NAMALWA (cell line): Measurements from ENCODE around the gene ST8SIA1.

ENCODE experiments used
- DNase-seq: peaks from one replicate; pipeline ENCODE4 v3.0.0-alpha.2; 2015; ENCODE audit warnings: low spot score

Gene ST8SIA1

DNA sequence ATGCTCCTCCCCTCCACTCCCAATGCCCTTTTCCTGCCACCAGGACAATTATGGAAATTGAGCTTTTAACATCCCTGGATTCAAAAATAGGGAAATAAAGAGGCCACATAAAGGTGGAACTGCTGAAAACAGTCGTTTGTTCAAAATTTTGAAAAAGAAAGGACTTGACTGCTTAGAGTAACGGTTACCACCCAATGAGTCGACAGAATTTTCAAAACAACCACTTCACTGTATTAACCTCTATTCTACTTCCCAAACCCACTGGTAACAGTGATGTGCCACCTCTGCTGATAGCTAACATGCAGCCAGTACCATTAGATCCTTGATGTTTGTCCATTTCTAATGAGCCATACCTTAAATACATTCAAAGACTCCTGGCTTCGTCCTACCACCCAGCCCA, 4.9 kb downstream of the ST8SIA1 start:
- DNase-seq, result no peak

DNA sequence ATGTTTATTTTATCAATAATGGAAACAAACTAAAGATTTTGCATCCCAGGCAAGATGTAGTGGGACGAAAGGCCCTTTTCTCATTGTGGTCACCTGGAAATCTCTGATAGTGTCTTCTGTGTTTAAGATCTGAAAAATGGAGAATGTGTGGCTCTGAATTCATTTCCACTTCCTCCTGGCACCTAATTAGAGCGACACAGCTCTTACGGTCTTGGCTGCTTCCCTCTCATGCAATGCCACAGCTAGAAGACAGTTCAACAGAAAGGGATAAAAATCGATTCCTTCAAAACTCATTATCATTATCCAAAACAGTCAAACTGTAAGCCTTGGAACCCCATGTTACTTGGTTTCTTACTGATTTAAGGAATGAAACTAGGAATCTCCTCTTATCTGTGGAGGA, 9.3 kb downstream of the ST8SIA1 start:
- no peak for DNase-seq

DNA sequence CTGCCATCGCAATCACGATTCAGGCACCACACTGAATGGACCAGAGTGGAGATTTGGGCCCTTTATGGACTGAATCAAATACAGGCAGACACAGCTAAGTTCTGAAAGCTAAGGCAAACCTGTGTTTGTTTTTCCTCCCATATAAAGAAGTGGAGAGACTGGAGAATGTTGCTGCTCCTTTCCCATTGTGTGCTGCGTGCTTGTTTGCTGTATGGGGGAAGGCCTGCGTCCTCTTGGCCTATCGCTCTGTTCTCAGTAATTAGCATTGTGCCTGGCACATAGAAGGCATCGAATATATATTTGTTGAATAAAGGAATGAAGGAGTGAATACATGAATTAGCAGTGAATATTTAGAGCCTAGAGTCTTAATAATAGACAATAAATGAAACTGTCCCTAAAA, 12.4 kb downstream of the ST8SIA1 start:
- DNase-seq, result no peak

DNA sequence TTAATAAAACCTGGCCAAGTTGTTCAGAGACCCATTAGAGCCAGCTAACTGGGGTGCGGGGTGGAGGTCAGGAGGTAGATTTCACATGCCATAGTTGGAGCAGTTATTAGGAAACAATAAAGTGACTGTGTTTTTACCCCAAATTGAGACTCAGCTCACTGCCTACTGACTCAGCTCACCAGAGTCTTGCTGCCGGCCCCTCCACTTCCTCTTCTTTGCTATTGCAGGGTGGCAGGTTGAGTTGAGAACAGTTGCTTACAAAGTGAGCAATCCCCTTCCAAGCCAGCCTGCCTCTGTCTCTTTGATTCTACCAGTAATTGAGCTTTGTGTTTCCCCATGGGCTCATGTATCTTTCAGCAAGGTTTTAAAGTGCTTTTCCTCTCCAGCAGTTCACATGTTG, 12.9 kb downstream of the ST8SIA1 start:
- DNase-seq, result peak; percentile 20

DNA sequence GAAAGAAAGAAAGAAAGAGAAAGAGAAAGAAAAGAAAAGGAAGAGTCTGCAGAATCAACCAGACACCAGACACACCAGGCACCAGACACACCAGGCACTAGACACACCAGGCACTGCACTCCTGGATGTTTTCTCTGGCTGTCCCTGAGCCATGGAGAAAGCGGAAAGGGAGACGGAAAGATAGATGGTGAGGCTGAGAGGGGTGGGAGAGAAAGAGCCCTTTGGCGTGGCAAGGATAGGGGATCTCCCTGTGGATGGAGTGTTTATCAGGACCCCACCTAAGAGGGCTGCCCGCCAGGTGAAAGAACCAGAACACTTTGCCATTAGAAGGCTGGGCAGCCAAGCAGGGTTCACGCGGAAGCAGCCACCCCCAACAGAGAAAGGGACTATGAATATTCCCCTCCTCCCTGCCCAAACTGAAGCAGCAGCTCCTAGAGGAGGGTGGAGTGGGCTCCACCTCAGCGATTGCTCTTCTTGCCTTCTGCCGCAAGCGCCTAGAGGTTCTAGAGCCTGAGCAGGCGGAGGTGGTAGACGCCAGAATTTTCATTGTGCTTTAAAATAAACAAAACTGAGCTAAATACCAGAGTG, 13.4 kb downstream of the ST8SIA1 start:
- DNase-seq, result no peak

DNA sequence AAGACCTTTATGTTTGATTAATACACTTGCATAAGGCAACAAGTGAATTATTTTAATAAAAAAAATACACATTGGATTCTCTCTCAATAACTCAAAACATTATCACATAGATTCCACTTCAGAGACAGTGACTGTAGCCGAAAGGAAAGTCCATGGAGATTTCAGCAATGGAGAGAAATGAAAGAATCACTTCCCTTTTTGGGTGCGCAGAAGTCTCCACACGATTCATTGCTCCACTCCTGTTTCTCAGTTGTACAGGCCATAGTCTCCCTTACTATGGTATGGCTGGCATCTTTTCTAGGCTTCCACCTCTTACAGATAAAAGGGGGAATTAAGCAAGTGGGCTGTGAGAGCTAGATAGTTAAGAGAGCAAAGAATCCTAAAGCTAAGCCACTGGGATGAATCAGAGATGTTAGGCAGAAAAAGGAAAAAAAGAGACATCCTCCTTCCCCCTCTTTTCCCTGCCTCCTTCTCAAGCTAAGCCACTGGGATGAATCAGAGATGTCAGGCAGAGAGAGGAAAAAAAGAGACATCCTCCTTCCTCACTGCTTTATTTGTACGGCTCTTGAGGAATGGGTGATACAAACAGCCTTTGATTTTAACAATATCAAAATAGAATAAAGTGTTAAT, 16.3 kb downstream of the ST8SIA1 start:
- no peak for DNase-seq

DNA sequence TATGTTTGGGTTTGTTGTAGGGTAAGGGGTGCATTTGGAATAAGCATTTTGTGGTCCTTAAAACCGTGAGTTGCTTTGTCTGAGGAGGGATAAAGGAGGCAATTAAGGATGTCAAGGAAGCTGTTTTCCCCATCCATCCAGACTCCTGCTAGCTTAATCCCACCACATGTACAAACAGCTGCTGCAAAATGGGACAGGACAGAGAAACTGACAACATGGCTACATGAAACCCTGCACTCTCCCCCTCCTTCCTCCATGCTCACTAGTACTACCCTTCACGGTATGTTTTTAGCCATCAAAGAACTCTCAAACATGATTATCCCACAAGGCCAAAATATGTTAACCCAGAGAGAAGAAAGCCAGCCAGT, 20.6 kb downstream of the ST8SIA1 start:
- no peak for DNase-seq

DNA sequence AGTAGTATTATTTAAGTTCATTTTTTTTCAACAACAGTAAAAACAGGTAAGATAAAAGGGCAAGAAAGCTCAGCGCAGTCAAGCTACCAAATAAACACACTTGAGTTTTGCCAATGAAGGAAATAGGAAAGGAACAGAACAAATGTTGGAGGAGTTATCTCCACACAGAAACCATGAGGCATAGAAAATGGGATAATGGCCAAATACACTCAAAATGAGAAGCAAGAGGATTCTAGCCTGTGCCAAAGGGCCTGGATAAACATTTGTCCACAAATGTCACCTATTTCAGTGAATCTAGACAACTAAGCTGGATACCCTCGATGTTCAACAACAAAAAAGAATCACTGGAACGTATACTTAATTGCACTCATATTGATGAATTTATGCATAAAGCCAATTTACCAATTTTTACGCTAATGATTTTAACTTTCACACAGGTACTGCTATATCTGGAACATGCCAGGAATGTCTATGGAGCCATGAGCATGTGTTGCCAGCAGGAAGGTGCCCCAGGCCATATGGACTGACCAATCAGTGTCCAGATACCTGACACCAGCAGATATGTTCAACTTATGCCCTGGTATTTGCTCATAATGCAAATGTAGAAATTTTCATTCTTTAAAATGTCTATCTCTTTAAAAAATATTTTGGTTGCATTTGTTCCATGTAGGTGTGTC, 21.1 kb downstream of the ST8SIA1 start:
- no peak for DNase-seq

DNA sequence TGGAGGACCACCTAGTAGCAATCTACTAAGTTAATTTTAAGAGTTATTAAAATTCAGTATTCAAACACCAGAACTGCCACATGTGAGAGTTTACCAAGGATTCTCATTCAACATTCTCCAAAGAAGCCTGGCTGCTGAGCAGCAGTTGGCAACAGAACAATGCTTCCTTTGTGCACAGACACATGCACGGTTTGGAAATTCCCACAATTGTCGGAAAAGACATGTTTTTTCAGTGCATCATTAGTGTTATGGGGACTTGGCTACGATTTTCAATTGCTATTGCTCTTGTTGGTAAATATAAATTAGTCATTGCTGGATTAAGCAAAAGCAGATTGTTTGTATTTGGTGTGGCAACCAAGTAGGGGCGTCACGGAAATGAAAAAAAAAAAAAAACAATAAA, 22.2 kb downstream of the ST8SIA1 start:
- no peak for DNase-seq

DNA sequence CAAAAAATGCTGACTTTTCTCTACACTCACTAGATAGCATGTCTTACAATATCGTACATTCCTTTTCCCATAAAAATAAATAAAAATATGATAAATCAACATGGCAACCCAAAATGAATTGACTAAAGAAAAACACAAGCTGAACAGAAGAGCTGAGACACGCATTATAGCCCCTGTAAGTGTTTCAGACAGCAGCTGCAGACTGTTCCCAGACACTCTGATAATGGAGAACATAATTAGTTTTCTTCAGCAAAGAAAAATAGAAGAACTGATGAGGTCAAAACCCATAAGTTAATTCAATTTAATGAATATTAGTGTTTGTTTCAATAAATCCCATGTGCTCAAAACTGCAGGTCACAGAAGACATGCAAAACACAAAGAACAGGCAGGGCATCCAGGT, 23.8 kb downstream of the ST8SIA1 start:
- no peak for DNase-seq

DNA sequence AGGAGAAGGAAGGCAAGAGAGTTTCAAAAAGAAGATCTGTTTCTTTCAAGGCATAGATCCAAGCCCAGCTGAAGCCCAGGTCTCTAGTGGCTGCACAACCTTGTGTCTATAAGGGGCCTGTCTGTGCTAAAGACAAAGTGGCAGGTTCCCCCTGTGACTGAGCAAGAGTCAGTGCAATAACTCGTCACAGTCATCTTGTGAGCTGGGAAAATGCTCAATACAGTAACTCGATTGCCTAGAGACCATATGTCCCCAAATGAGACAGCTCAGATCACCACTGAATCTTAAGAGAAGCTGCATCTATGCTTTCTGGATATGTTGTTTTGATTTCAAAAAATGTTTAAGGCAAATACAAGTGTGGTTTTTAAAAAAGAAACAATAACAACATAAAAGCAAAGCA, 24.2 kb downstream of the ST8SIA1 start:
- no peak for DNase-seq

DNA sequence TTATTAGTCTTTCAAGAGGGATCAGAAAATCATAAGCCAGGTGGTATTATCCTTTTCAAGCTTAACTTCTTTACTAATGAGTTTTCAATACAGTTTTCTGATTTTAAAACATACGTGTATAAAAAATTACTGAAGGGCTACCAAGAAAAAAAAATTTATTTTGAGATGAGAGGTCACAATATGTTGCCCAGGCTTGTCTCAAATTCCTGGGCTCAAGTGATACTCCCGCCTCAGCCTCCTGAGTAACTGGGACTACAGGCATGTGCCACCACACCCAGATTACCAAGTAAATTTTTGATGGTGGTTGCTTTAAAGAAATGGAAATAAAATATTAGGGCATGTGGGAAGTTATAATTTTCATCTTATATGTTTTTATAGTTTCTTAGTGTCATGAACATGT, 26.7 kb downstream of the ST8SIA1 start:
- no peak for DNase-seq

DNA sequence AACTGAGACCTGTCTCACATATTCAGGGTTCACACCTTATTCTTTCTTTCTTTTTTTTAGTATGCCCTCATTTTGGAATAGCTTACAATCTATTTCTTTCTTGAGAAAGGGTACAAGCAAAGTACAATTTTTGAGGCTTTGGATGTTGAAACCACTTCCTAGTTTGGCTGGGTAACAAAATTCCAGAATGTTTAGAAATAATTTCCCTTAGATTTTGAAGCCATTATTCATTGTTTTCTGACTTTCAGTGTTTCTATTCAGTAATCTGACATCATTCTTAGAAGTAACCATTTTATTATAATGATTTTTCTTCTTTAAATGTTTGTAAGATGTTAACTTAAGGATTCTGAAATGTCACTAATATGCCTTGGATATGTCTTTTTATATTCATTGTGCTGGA, 28.2 kb downstream of the ST8SIA1 start:
- no peak for DNase-seq

DNA sequence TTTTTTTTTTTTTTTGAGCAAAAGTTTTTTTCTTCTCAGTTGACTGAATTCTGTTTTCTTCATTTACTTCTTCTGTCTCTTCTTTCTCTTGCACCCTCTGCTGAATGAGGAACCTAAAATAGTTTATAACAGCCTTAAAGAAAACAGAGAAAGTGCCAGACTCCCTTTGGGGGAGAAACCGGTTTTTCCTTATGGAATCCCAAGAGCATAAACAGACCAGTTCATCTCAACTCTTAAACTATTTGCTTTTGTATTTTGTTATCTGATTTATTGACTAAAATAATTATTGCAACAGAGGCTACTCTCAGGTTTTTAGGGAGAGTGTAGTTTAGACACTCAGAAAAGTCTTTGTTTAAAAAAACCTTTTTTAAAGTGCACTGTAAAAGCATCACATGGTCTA, 30.2 kb downstream of the ST8SIA1 start:
- no peak for DNase-seq

DNA sequence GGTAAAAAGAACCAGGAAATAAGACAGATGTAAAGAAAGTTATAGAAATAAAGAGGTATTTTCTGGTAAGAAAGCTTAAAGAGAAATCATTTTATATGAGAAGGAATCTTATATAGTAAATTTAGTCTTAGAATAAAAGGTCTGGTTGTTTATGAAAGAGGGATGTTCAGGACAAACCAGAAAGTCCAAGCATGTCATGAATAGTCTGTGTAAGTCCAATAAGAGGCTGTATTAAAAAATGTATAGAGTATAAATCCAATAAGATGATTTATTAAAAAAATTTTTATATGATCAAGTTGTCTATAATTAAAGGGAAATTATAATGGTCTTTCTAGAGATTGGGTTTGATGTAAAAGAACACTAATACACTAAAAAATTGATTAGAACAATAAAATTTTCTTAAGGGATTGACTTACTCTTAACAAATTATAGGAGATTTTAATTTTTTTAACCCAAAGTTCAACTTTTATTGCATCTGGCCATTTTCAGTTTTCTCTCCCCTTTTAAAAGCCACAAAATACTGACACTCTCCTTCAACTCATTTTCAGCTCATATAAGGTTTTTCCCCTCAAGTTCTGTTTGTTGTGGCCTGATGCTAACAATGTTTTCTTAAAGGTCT, 35.1 kb downstream of the ST8SIA1 start:
- peak; percentile 42 for DNase-seq

DNA sequence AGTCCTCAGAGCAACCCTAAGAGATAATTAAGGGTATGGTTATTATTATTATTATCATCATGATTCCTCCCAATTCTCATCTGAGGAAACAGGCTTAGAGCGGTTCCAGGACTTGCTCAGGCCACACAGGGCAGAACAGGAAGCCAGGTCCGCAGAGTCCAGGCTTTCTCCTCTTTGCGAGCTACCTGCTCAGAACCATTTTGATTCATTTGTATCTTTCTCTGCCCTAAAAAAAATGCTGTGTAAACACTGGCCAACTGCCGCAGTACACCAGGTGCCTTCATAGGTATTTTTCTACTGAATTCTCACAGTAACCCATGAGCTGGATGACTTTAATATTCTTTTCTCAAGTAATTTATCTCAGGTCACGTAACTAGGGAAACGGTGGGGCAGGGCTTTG, 45.3 kb downstream of the ST8SIA1 start:
- no peak for DNase-seq

DNA sequence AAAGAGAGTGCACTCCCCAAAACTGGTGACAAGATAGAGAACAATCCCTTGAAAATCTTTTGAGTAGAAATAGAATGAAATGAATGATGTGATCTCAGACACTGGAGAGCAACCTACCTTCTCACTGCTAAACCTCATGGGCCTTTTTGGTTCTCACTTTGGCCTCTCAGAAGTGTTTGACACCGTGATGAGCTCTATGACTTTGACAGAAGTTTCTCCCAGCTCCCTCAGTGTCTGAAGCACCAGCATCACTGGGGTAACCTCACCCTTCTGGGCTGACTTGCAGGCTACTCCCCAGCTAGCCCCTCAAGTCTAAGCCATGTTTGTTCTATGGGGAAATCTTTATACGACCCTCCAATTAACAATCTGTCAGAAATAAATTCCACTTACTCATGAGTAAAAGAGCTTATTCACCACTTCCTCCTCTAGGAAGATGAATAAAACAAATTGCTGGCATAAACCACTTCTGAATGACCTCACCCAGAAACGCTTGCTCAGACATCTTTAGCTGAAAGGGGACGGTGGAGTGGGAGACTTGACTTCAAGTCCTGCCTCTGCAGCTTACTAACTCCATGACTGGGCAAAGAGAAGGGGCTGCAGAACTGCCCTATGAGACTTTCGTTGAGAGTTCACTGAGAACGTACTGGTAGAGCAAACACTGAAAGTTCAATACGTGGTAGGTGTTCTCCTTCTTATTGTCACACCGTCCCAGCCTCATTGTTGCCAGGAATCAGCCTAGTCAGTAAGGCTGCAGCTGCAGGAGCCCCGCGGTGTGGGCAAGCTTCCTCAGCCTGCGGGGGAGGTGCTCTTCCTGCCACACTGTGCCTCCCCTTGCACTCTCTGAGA, 46.5 kb downstream of the ST8SIA1 start:
- no peak for DNase-seq

DNA sequence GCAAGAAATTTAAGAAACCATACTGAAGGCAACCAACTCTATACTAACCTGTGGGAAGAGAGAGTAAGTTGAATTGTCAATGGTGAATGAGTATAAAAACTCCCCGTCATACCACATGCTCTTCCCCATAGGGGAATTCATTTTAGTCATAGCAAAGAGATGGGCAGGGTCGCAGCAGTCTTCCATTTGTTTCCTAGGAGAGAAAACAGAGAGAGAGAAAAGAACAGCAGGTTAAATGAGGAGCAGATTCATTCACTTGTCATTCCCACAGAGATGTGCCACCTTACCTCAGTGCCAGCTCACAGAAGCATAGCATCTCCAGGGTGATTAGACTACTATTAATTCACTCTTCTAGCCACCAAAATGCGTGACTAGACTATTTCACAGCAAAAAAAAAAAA, 47.4 kb downstream of the ST8SIA1 start:
- DNase-seq, result no peak

DNA sequence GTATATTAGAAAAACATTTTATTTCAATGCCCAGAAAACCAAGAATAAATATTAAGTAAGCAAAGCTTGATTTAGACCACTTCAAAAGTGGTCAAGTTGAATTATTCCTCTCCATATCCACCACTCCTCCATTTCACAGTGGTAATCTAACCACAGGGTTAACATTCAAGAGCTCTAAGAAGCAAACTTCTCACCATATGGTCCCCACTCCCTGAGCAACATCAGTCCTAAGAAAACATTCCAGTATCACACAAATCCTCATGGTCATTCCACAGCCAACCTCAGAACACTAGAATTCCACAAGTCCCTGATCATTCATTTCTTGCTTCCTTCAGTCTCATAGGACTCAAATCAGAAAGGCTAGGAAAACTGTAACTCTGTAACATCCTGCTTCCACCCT, 47.9 kb downstream of the ST8SIA1 start:
- no peak for DNase-seq

DNA sequence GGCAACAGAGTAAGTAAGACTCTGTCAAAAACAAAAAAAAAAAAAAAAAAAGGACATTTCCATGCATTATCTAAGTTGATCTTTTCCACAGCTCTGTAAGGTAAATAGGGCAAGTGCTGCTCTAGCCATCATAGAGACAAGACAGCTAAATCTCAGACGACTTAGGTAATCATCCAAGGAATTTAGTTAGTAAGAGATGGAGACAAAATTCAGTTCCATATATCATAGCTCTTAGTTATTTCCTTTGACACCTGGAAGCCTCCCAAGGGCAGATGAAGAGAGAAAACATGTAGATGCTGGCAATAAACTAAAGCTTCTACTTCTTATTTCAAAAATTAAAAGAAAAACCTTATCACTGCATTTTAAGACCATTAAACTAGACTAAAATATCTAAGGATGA, 48.7 kb downstream of the ST8SIA1 start:
- DNase-seq, result no peak

DNA sequence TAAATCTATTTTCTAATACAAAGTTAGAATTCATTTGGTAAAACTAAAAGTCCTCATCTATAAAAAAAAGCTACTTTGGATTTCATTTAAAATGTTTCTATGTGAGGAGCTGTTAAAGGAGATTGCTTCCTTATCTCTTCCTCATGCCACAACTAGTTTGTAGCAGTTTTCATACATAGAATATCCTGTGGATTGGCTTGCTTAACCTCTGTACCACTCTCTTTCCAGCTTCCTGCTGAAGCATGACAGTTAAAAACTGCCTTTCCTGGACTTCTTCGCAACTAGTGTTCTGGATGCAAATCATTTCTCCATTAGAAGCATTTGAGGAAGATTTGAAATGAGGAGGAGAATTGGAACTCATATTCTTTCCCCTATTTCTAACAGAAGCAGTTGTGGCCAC, 49.6 kb downstream of the ST8SIA1 start:
- DNase-seq, result no peak

DNA sequence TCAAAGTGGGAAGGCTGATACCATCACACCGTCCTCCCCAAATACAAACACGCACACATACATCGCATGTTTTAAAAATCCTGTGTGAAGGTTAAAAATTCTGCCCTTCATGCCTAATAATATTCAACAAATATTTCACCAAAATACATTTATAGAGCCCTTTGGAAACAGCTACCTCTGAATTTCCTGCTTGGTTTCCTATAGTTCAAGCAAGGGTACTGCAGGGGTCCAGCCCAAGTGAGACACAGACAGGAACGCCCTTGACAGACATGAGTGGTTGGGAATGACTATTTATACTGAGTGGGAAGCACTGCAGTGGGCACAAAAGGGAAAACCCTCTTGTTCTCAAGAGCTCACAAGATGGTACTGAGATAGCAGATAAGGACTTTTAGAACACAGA, 51.0 kb downstream of the ST8SIA1 start:
- DNase-seq, result no peak
